Ectodermal cell (in vitro differentiated cells): ENCODE results near the gene LIG1.

ENCODE experiments used
- H3K27ac ChIP-seq: 2 replicates; pipeline ENCODE4 v1.7.0; 2013; ENCODE audit warnings: mild to moderate bottlenecking, low read depth, low read length; ENCODE audit not compliant: insufficient read depth, poor library complexity, severe bottlenecking
- H3K27me3 ChIP-seq: 2 replicates; pipeline ENCODE4 v1.7.0; 2013; ENCODE audit warnings: mild to moderate bottlenecking, low read length; ENCODE audit not compliant: insufficient read depth, control insufficient read depth, poor library complexity, severe bottlenecking
- H3K36me3 ChIP-seq: one replicate; pipeline ENCODE4 v1.7.0; 2013; ENCODE audit warnings: low read length; ENCODE audit not compliant: control insufficient read depth, insufficient read depth
- H3K4me1 ChIP-seq: one replicate; pipeline ENCODE4 v1.7.0; 2013; ENCODE audit warnings: low read length; ENCODE audit not compliant: control insufficient read depth, insufficient read depth
- H3K4me3 ChIP-seq: 2 replicates; pipeline ENCODE4 v1.7.0; 2013; ENCODE audit warnings: low read depth, low read length, control low read depth; ENCODE audit not compliant: insufficient read depth
- H3K9me3 ChIP-seq: 2 replicates; pipeline ENCODE4 v1.7.0; 2013; ENCODE audit warnings: mild to moderate bottlenecking, low read length, moderate library complexity; ENCODE audit not compliant: control insufficient read depth
- WGBS, 2 experiments: methylation state at CpG; one replicate each; pipeline ENCODE4 v1.1.7; 2013; ENCODE audit warnings: missing lambda C conversion rate in 2 of 2; 5-methylcytosine and 5-hydroxymethylcytosine counted together

The LIG1 gene

GRCh38 chr19:48196321-48196763 lies 26.2 kb upstream of the LIG1 start:
- no peaks in the 10 kb centered on the region for H3K27me3 ChIP-seq
- H3K4me1 ChIP-seq: peaks cover 5% of the 10 kb centered on the region
- H3K27ac ChIP-seq: no peak overlapping the region
- no peak overlapping the region for H3K4me3 ChIP-seq
- WGBS, 2 experiments: 93 to 94% methylated on average over 23 of the region's 23 CpGs
- H3K9me3 ChIP-seq: no peaks in the 10 kb centered on the region
- no peaks in the 10 kb centered on the region for H3K36me3 ChIP-seq

GRCh38 chr19:48194844-48195830 lies 25.0 kb upstream of the LIG1 start:
- Histone ChIP-seq H3K36me3 (no peaks in the 10 kb centered on the region), H3K27me3 (no peaks in the 10 kb centered on the region), H3K4me1 (peaks cover 5% of the 10 kb centered on the region), H3K27ac (no peak overlapping the region), H3K9me3 (no peaks in the 10 kb centered on the region), H3K4me3 (no peak overlapping the region)
- 96% methylated on average over 95 of the region's 95 CpGs for whole genome bisulfite sequencing, 2 experiments

GRCh38 chr19:48194041-48194843 lies 24.1 kb upstream of the LIG1 start:
- Histone ChIP-seq H3K27ac (no peak overlapping the region), H3K4me3 (no peak overlapping the region), H3K4me1 (peaks cover 5% of the 10 kb centered on the region), H3K27me3 (no peaks in the 10 kb centered on the region), H3K36me3 (peaks cover 6% of the 10 kb centered on the region), H3K9me3 (no peaks in the 10 kb centered on the region)
- WGBS, 2 experiments: 86 to 88% methylated on average over 36 of the region's 36 CpGs

- Histone ChIP-seq H3K4me3 (no peak overlapping the region), H3K36me3 (peaks cover 11% of the 10 kb centered on the region)
- 91 to 92% methylated on average over 7 of the region's 7 CpGs for WGBS, 2 experiments
These were observed 22.6 kb upstream of the LIG1 start for GRCh38 chr19:48192750-48193149.

GRCh38 chr19:48190885-48191284 lies 20.7 kb upstream of the LIG1 start:
- no peak overlapping the region for H3K27ac ChIP-seq
- WGBS, 2 experiments: 83% methylated on average over 3 of the region's 3 CpGs

More at GRCh38 chr19:48192750-48193149, 22.6 kb upstream of the LIG1 start:
- no peaks in the 10 kb centered on the region for H3K27me3 ChIP-seq
- peaks cover 5% of the 10 kb centered on the region for H3K4me1 ChIP-seq
- H3K27ac ChIP-seq: no peak overlapping the region
- no peaks in the 10 kb centered on the region for H3K9me3 ChIP-seq

GRCh38 chr19:48190288-48190884 lies 20.2 kb upstream of the LIG1 start:
- no peaks in the 10 kb centered on the region for H3K4me1 ChIP-seq
- no peak overlapping the region for H3K4me3 ChIP-seq
- WGBS, 2 experiments: 40 to 43% methylated on average over 12 to 13 of the region's 13 CpGs
- no peaks in the 10 kb centered on the region for H3K27me3 ChIP-seq
- peaks cover 11% of the 10 kb centered on the region for H3K36me3 ChIP-seq
- H3K27ac ChIP-seq: no peak overlapping the region
- H3K9me3 ChIP-seq: no peaks in the 10 kb centered on the region

More at GRCh38 chr19:48190885-48191284, 20.7 kb upstream of the LIG1 start:
- no peaks in the 10 kb centered on the region for H3K27me3 ChIP-seq
- H3K4me1 ChIP-seq: no peaks in the 10 kb centered on the region
- peaks cover 11% of the 10 kb centered on the region for H3K36me3 ChIP-seq
- H3K4me3 ChIP-seq: no peak overlapping the region
- no peaks in the 10 kb centered on the region for H3K9me3 ChIP-seq

- H3K4me3 ChIP-seq: no peak overlapping the region
- no peaks in the 10 kb centered on the region for H3K27me3 ChIP-seq
- H3K4me1 ChIP-seq: no peaks in the 10 kb centered on the region
- WGBS, 2 experiments: 86 to 91% methylated on average over 7 to 8 of the region's 8 CpGs
- H3K9me3 ChIP-seq: no peaks in the 10 kb centered on the region
- peaks cover 20% of the 10 kb centered on the region for H3K36me3 ChIP-seq
- H3K27ac ChIP-seq: no peak overlapping the region
These were observed 16.4 kb upstream of the LIG1 start for GRCh38 chr19:48186541-48186991.

GRCh38 chr19:48186015-48186414 lies 15.9 kb upstream of the LIG1 start:
- Histone ChIP-seq H3K4me1 (no peaks in the 10 kb centered on the region), H3K36me3 (peaks cover 21% of the 10 kb centered on the region)
- WGBS, 2 experiments: 91 to 94% methylated on average over 4 to 5 of the region's 5 CpGs

GRCh38 chr19:48183356-48183755 lies 13.2 kb upstream of the LIG1 start:
- Histone ChIP-seq H3K27me3 (no peaks in the 10 kb centered on the region), H3K4me3 (no peak overlapping the region), H3K4me1 (no peaks in the 10 kb centered on the region), H3K9me3 (peaks cover 4% of the 10 kb centered on the region), H3K27ac (no peak overlapping the region), H3K36me3 (peaks cover 20% of the 10 kb centered on the region)
- WGBS, 2 experiments: 91 to 94% methylated on average over 9 of the region's 9 CpGs

More at GRCh38 chr19:48186015-48186414, 15.9 kb upstream of the LIG1 start:
- Histone ChIP-seq H3K9me3 (no peaks in the 10 kb centered on the region), H3K27me3 (no peaks in the 10 kb centered on the region), H3K4me3 (no peak overlapping the region), H3K27ac (no peak overlapping the region)
